PC-3 (cell line): Measurements from ENCODE around the gene ENAH. TPM values are rescaled to one million over a fixed set of nuclear protein-coding genes. Genes with fewer than 3 reads are reported as not detected.
"Not testable (repeated sequence)": the region's sequence is repeated elsewhere in the genome, so short reads cannot be mapped to it uniquely, and the experiment has no call there.

Source experiments
- ATAC-seq: fragments of 200-7000 bp; cut with Tn5 transposase; 2 replicates; pipeline ENCODE4 v1.9.1; 2020; ENCODE audit warnings: mild to moderate bottlenecking, moderate library complexity
- BruUV-seq: library from RNA; stranded (reverse); fragments of 400-500 nt; replicated peaks from 2 replicates; lab custom pipeline; 2021; lab: Mats Ljungman, UMichigan
- CTCF ChIA-PET: fragments of 300-600 bp; sonication (Branson Sonifier 250); formaldehyde crosslinking; loops from one replicate; lab custom pipeline; 2022; ENCODE audit warnings: antibody characterized with exemption; lab: Charles Lee
- POLR2A ChIA-PET: fragments of 300-600 bp; sonication (Branson Sonifier 250); formaldehyde crosslinking; loops from one replicate; lab custom pipeline; 2022; ENCODE audit warnings: antibody characterized with exemption; ENCODE audit not compliant: unreplicated experiment; lab: Charles Lee
- DNase-seq: peaks from one replicate; pipeline ENCODE4 v3.0.0-alpha.2; 2015
- H2AFZ ChIP-seq: fragments of 300-600 bp; sonication (generic); 2 replicates; pipeline ENCODE4 v1.6.0; 2016; ENCODE audit warnings: antibody characterized with exemption, low read length
- H3F3A ChIP-seq: fragments of 300-600 bp; sonication (generic); one replicate; pipeline ENCODE4 v1.6.0; 2017; ENCODE audit warnings: antibody characterized with exemption, low read length, control low read depth, mild to moderate bottlenecking; ENCODE audit not compliant: unreplicated experiment
- H3K27ac ChIP-seq: fragments of 300-600 bp; sonication (generic); 2 replicates; pipeline ENCODE4 v1.5.1; 2016; ENCODE audit warnings: mild to moderate bottlenecking, low read length
- H3K27me3 ChIP-seq: fragments of 300-600 bp; sonication (generic); 2 replicates; pipeline ENCODE4 v1.6.1; 2016; ENCODE audit warnings: low read length, mixed read lengths
- H3K36me3 ChIP-seq: fragments of 300-600 bp; sonication (generic); 2 replicates; pipeline ENCODE4 v1.6.1; 2016; ENCODE audit warnings: low read depth, mixed run types, low read length, mixed read lengths
- H3K4me1 ChIP-seq: fragments of 300-600 bp; sonication (generic); 2 replicates; pipeline ENCODE4 v1.5.1; 2016; ENCODE audit warnings: low read length; ENCODE audit not compliant: insufficient read depth
- H3K4me2 ChIP-seq: fragments of 300-600 bp; sonication (generic); 2 replicates; pipeline ENCODE4 v1.6.0; 2016; ENCODE audit warnings: low read length
- H3K4me3 ChIP-seq: fragments of 300-600 bp; sonication (generic); 2 replicates; pipeline ENCODE4 v1.5.1; 2016; ENCODE audit warnings: mild to moderate bottlenecking, low read length, mixed read lengths
- H3K79me2 ChIP-seq: fragments of 300-600 bp; sonication (generic); 2 replicates; pipeline ENCODE4 v1.6.1; 2017; ENCODE audit warnings: low read length, mixed read lengths
- H3K9ac ChIP-seq: fragments of 300-600 bp; sonication (generic); 2 replicates; pipeline ENCODE4 v1.6.0; 2016; ENCODE audit warnings: mild to moderate bottlenecking, low read length
- H3K9me2 ChIP-seq: fragments of 300-600 bp; sonication (generic); replicated peaks from 2 replicates; pipeline ENCODE4 v1.6.1; 2016; ENCODE audit warnings: mixed run types, low read length, mixed read lengths
- H3K9me3 ChIP-seq: fragments of 300-600 bp; sonication (generic); 2 replicates; pipeline ENCODE4 v1.6.1; 2016; ENCODE audit warnings: low read length, mixed read lengths
- H4K20me1 ChIP-seq: fragments of 300-600 bp; sonication (generic); 2 replicates; pipeline ENCODE4 v1.6.1; 2016; ENCODE audit warnings: low read length, mixed read lengths
- CTCF ChIP-seq: fragments of 300-600 bp; sonication (generic); conservative IDR thresholded peaks from 2 replicates; pipeline ENCODE4 v1.5.1; 2017; ENCODE audit warnings: antibody characterized with exemption, low read depth, mild to moderate bottlenecking, low read length
- EZH2 ChIP-seq: fragments of 300-600 bp; sonication (generic); IDR thresholded peaks from one replicate; pipeline ENCODE4 v1.6.1; 2017; ENCODE audit warnings: antibody characterized with exemption, mild to moderate bottlenecking, low read length; ENCODE audit not compliant: unreplicated experiment
- EZH2phosphoT487 ChIP-seq: fragments of 300-600 bp; sonication (generic); IDR thresholded peaks from 2 replicates; pipeline ENCODE4 v1.6.1; 2018; ENCODE audit warnings: mild to moderate bottlenecking, antibody characterized with exemption, low read length, borderline replicate concordance
- intact Hi-C: fragments of 100-400 bp; cut with micrococcal nuclease; formaldehyde crosslinking; loops from 2 replicates; pipeline ENCODE4 v1.9.0; 2023
- total RNA-seq: library from RNA; depleted of rRNA; stranded (reverse); fragments of >200 nt; gene quantifications from 2 replicates; pipeline ENCODE4 v1.2.3, GENCODE V29; 2014

ENAH gene
- total RNA-seq, 1 experiment from 2014 or later = 96.6 TPM

GRCh38 chr1:225626698-225627097 lies 26.2 kb downstream of the ENAH start:
- no peak overlapping the region for H3K4me2 ChIP-seq
- H3K9me2 ChIP-seq = no peaks in the 10 kb centered on the region
- peak; percentile 50 for ATAC-seq
- intact Hi-C loops = no loop called here
- no peak overlapping the region for H3K9ac ChIP-seq
- H3K27me3 ChIP-seq = no peaks in the 10 kb centered on the region
- no peak overlapping the region for H3K27ac ChIP-seq
- BruUV-seq = no TSS peak
- no peak for DNase-seq
- H3K9me3 ChIP-seq = no peaks in the 10 kb centered on the region
- CTCF ChIA-PET = interaction anchor here (1.7 kb wide), 1 partner anchor 9 kb away, joined by 6 read pairs; no protein-coding TSS in a partner anchor
- peaks cover 92% of the 10 kb centered on the region for H3K79me2 ChIP-seq
- no peak overlapping the region for H3K4me3 ChIP-seq
- peaks cover 12% of the 10 kb centered on the region; the same call in 1 of the 2 replicates for H4K20me1 ChIP-seq
- H3K36me3 ChIP-seq = 0 out of 2 replicates have a peak, but pooled peaks cover 2% of the 10 kb centered on the region
- no peaks in the 10 kb centered on the region for H3F3A ChIP-seq
- TF ChIP-seq EZH2 (no peak), CTCF (no peak), EZH2phosphoT487 (no peak)
- H3K4me1 ChIP-seq = peaks cover 9% of the 10 kb centered on the region; the same call in 1 of the 2 replicates
- POLR2A ChIA-PET = no interaction called here
- no peak overlapping the region for H2AFZ ChIP-seq

GRCh38 chr1:225617956-225618355 lies 35.0 kb downstream of the ENAH start:
- peaks cover 15% of the 10 kb centered on the region for H4K20me1 ChIP-seq
- no peak for TF ChIP-seq EZH2
- TF ChIP-seq EZH2phosphoT487 = no peak
- no peak for TF ChIP-seq CTCF
- intact Hi-C loops = no loop called here
- H3K27ac ChIP-seq = peak overlapping the region; percentile 10
- H3K4me3 ChIP-seq = no peak overlapping the region
- DNase-seq (no peak), ATAC-seq (no peak; the same call in 1 of the 2 replicates)
- ChIA-PET CTCF (interaction anchor here (0.6 to 0.9 kb wide), 2 partner anchors 8 to 44 kb away, joined by 3 to 6 read pairs; no protein-coding TSS in a partner anchor), POLR2A (interaction anchor here (0.6 to 0.7 kb wide), 2 partner anchors 27 to 48 kb away, joined by 3 to 5 read pairs; no protein-coding TSS in a partner anchor)
- BruUV-seq = no TSS peak
- H3K4me2 ChIP-seq = peak overlapping the region; percentile 17
- H3K27me3 ChIP-seq = no peaks in the 10 kb centered on the region
- no peaks in the 10 kb centered on the region for H3K9me2 ChIP-seq
- peaks cover 18% of the 10 kb centered on the region for H3K4me1 ChIP-seq
- no peaks in the 10 kb centered on the region for H3K9me3 ChIP-seq
- H3K9ac ChIP-seq = no peak overlapping the region
- H3K36me3 ChIP-seq = no peaks in the 10 kb centered on the region
- no peaks in the 10 kb centered on the region for H3F3A ChIP-seq
- H2AFZ ChIP-seq = no peak overlapping the region
- peaks cover 85% of the 10 kb centered on the region for H3K79me2 ChIP-seq

GRCh38 chr1:225617479-225617878 lies 35.4 kb downstream of the ENAH start:
- ChIA-PET CTCF (interaction anchor here (0.6 to 0.9 kb wide), 2 partner anchors 9 to 44 kb away, joined by 3 to 6 read pairs; no protein-coding TSS in a partner anchor), POLR2A (interaction anchor here (0.6 to 0.7 kb wide), 2 partner anchors 28 to 48 kb away, joined by 3 to 5 read pairs; no protein-coding TSS in a partner anchor)
- ATAC-seq = peak; percentile 86
- H3K9ac ChIP-seq = no peak overlapping the region
- intact Hi-C loops = no loop called here
- H3K9me2 ChIP-seq = no peaks in the 10 kb centered on the region
- H3K36me3 ChIP-seq = no peaks in the 10 kb centered on the region
- no peaks in the 10 kb centered on the region for H3K9me3 ChIP-seq
- TF ChIP-seq EZH2 = no peak
- TF ChIP-seq EZH2phosphoT487 = no peak
- TF ChIP-seq CTCF = no peak
- peaks cover 85% of the 10 kb centered on the region for H3K79me2 ChIP-seq
- no peak overlapping the region for H3K4me3 ChIP-seq
- H3K4me1 ChIP-seq = peaks cover 18% of the 10 kb centered on the region
- DNase-seq = peak; percentile 49
- no peaks in the 10 kb centered on the region for H3K27me3 ChIP-seq
- H4K20me1 ChIP-seq = peaks cover 15% of the 10 kb centered on the region
- H3K4me2 ChIP-seq = peak overlapping the region; percentile 17
- no peak overlapping the region for H2AFZ ChIP-seq
- H3F3A ChIP-seq = no peaks in the 10 kb centered on the region
- no TSS peak for BruUV-seq
- H3K27ac ChIP-seq = peak overlapping the region; percentile 10

GRCh38 chr1:225615403-225615790 lies 37.5 kb downstream of the ENAH start:
- H3K4me3 ChIP-seq, H3F3A ChIP-seq, CTCF ChIA-PET, H3K36me3 ChIP-seq, DNase-seq, intact Hi-C loops, H3K9ac ChIP-seq, ATAC-seq, H3K27me3 ChIP-seq, H3K9me3 ChIP-seq, BruUV-seq, H2AFZ ChIP-seq, H3K27ac ChIP-seq, H3K9me2 ChIP-seq, POLR2A ChIA-PET, H3K4me2 ChIP-seq: not testable (repeated sequence)
- H4K20me1 ChIP-seq = peaks cover 15% of the 10 kb centered on the region
- peaks cover 88% of the 10 kb centered on the region for H3K79me2 ChIP-seq
- H3K4me1 ChIP-seq = peaks cover 27% of the 10 kb centered on the region
